H9 (cell line): ENCODE data around the gene ADSS1. TPM values are rescaled to one million over a fixed set of nuclear protein-coding genes. Genes with fewer than 3 reads are reported as not detected.

Experiments used
- DNase-seq: peaks from one replicate; pipeline ENCODE4 v3.0.0-alpha.2; 2017
- H2AFZ ChIP-seq: one replicate; pipeline ENCODE4 v1.6.1; 2013; ENCODE audit warnings: mild to moderate bottlenecking, low read length, control low read depth, moderate library complexity
- H2AK5ac ChIP-seq: 2 replicates; pipeline ENCODE4 v1.6.1; 2013; ENCODE audit warnings: low read length, control low read depth, mixed read lengths; ENCODE audit not compliant: insufficient read length
- H2BK120ac ChIP-seq: one replicate; pipeline ENCODE4 v1.6.1; 2013; ENCODE audit warnings: low read depth, mild to moderate bottlenecking, low read length, control low read depth, inconsistent platforms; ENCODE audit not compliant: poor library complexity, severe bottlenecking
- H2BK12ac ChIP-seq: 2 replicates; pipeline ENCODE4 v1.6.1; 2013; ENCODE audit warnings: low read length, control low read depth, mixed read lengths, low read depth; ENCODE audit not compliant: insufficient read length
- H2BK15ac ChIP-seq: 2 replicates; pipeline ENCODE4 v1.6.1; 2013; ENCODE audit warnings: low read depth, low read length, control low read depth
- H2BK20ac ChIP-seq: one replicate; pipeline ENCODE4 v1.6.1; 2013; ENCODE audit warnings: low read depth, mild to moderate bottlenecking, low read length, control low read depth, inconsistent platforms; ENCODE audit not compliant: poor library complexity, severe bottlenecking
- H2BK5ac ChIP-seq: 2 replicates; pipeline ENCODE4 v1.6.1; 2013; ENCODE audit warnings: low read length, control low read depth, mixed read lengths; ENCODE audit not compliant: insufficient read length
- H3K14ac ChIP-seq: 2 replicates; pipeline ENCODE4 v1.6.1; 2013; ENCODE audit warnings: low read length, control low read depth; ENCODE audit not compliant: insufficient read depth
- H3K18ac ChIP-seq: 2 replicates; pipeline ENCODE4 v1.6.1; 2013; ENCODE audit warnings: low read depth, mild to moderate bottlenecking, mixed read lengths, low read length, control low read depth; ENCODE audit not compliant: insufficient read length
- H3K23ac ChIP-seq: 2 replicates; pipeline ENCODE4 v1.6.1; 2013; ENCODE audit warnings: low read length, control low read depth, mixed read lengths, low read depth; ENCODE audit not compliant: insufficient read length
- H3K23me2 ChIP-seq: 2 replicates; pipeline ENCODE4 v1.6.1; 2013; ENCODE audit warnings: low read depth, mild to moderate bottlenecking, mixed read lengths, low read length, control low read depth; ENCODE audit not compliant: insufficient read length, poor library complexity, severe bottlenecking
- H3K27ac ChIP-seq: 2 replicates; pipeline ENCODE4 v1.5.1; 2013; ENCODE audit warnings: low read length, control low read depth, mixed read lengths, low read depth; ENCODE audit not compliant: insufficient read length
- H3K27me3 ChIP-seq: 2 replicates; pipeline ENCODE4 v1.6.1; 2013; ENCODE audit warnings: low read length, control low read depth, inconsistent platforms; ENCODE audit not compliant: insufficient read depth
- H3K4ac ChIP-seq: 2 replicates; pipeline ENCODE4 v1.6.1; 2013; ENCODE audit warnings: low read depth, mild to moderate bottlenecking, control low read depth, inconsistent platforms, low read length, moderate library complexity
- H3K4me1 ChIP-seq: 2 replicates; pipeline ENCODE4 v1.6.1; 2013; ENCODE audit warnings: low read length, control low read depth, inconsistent platforms; ENCODE audit not compliant: insufficient read depth
- H3K4me2 ChIP-seq: 2 replicates; pipeline ENCODE4 v1.6.1; 2013; ENCODE audit warnings: low read length, control low read depth, mixed read lengths; ENCODE audit not compliant: insufficient read length, insufficient read depth
- H3K56ac ChIP-seq: 2 replicates; pipeline ENCODE4 v1.6.1; 2013; ENCODE audit warnings: low read depth, mild to moderate bottlenecking, mixed read lengths, low read length, control low read depth; ENCODE audit not compliant: insufficient read length
- H3K79me1 ChIP-seq: 2 replicates; pipeline ENCODE4 v1.6.1; 2013; ENCODE audit warnings: low read depth, mild to moderate bottlenecking, moderate library complexity, low read length, control low read depth, inconsistent platforms; ENCODE audit not compliant: insufficient read depth, poor library complexity, severe bottlenecking
- H3K79me2 ChIP-seq: 2 replicates; pipeline ENCODE4 v1.6.1; 2013; ENCODE audit warnings: low read length, control low read depth, inconsistent platforms; ENCODE audit not compliant: insufficient read depth
- H3K9ac ChIP-seq: 2 replicates; pipeline ENCODE4 v1.6.1; 2013; ENCODE audit warnings: low read length, control low read depth, mixed read lengths; ENCODE audit not compliant: insufficient read length; ENCODE audit errors: extremely low read depth
- H3K9me3 ChIP-seq: one replicate; pipeline ENCODE4 v1.6.1; 2013; ENCODE audit warnings: low read depth, low read length, inconsistent platforms; ENCODE audit not compliant: control insufficient read depth
- H3T11ph ChIP-seq: one replicate; pipeline ENCODE4 v1.6.1; 2013; ENCODE audit warnings: mild to moderate bottlenecking, low read length, control low read depth, inconsistent platforms
- H4K20me1 ChIP-seq: one replicate; pipeline ENCODE4 v1.6.1; 2013; ENCODE audit not compliant: control insufficient read depth, insufficient read length, insufficient read depth
- H4K5ac ChIP-seq: 2 replicates; pipeline ENCODE4 v1.6.1; 2013; ENCODE audit warnings: low read depth, mild to moderate bottlenecking, mixed read lengths, low read length, control low read depth; ENCODE audit not compliant: insufficient read length
- H4K8ac ChIP-seq: replicated peaks from 2 replicates; pipeline ENCODE4 v1.6.1; 2013; ENCODE audit warnings: low read length, control low read depth, mixed read lengths, low read depth; ENCODE audit not compliant: insufficient read length
- H4K91ac ChIP-seq: 2 replicates; pipeline ENCODE4 v1.6.1; 2013; ENCODE audit warnings: low read depth, mild to moderate bottlenecking, moderate library complexity, mixed read lengths, low read length, control low read depth; ENCODE audit not compliant: insufficient read length
- H3K27ac Mint-ChIP-seq, 3 experiments: 2 replicates in 2 of 3; 3 replicates in 1 of 3; pipeline ENCODE4 v1.8.0; 2020 to 2021; ENCODE audit warnings: mixed read lengths in 3 of 3, mild to moderate bottlenecking in 1 of 3, moderate library complexity in 1 of 3
- H3K27me3 Mint-ChIP-seq: 2 replicates; pipeline ENCODE4 v1.8.0; 2021; ENCODE audit warnings: low read depth, mild to moderate bottlenecking, moderate library complexity, mixed read lengths
- H3K36me3 Mint-ChIP-seq, 3 experiments: 2 replicates in 2 of 3; 3 replicates in 1 of 3; pipeline ENCODE4 v1.8.0; 2020 to 2021; ENCODE audit warnings: low read depth in 3 of 3, mixed read lengths in 3 of 3; ENCODE audit not compliant: insufficient read depth in 1 of 3
- H3K4me1 Mint-ChIP-seq, 2 experiments: 2 replicates each; pipeline ENCODE4 v1.8.0; 2020; ENCODE audit warnings: mixed read lengths in 2 of 2
- H3K4me3 Mint-ChIP-seq, 2 experiments: 2 replicates in 1 of 2; 3 replicates in 1 of 2; pipeline ENCODE4 v1.8.0; 2020 to 2021; ENCODE audit warnings: mild to moderate bottlenecking in 2 of 2, mixed read lengths in 2 of 2, moderate library complexity in 1 of 2
- H3K9me3 Mint-ChIP-seq, 2 experiments: 2 replicates in 1 of 2; 3 replicates in 1 of 2; pipeline ENCODE4 v1.8.0; 2020; ENCODE audit warnings: mild to moderate bottlenecking in 2 of 2, mixed read lengths in 2 of 2, moderate library complexity in 1 of 2
- WGBS: extraction: QIAGEN DNeasy Blood & Tissue Kit; methylation state at CpG from one replicate; pipeline ENCODE4 v1.1.7; 2013; ENCODE audit warnings: missing lambda C conversion rate, low lambda C conversion rate, mixed read lengths; ENCODE audit not compliant: insufficient read length; ENCODE audit errors: extremely low coverage; 5-methylcytosine and 5-hydroxymethylcytosine counted together
- microRNA-seq: library from miRNA; unstranded; fragments of <30 nt; microRNA quantifications from one replicate; pipeline ENCODE4, GENCODE V29; 2020; ENCODE audit warnings: borderline microRNAs expressed
- total RNA-seq: library from RNA; stranded (reverse); gene quantifications from 2 replicates; pipeline ENCODE4 v1.2.1, GENCODE V29; 2021
- TF ChIP-seq, protein P1 (sequence below): fragments of 200-600 bp; sonication (generic); conservative IDR thresholded peaks from 3 replicates; pipeline ENCODE4 v1.8.0; 2021; ENCODE audit warnings: antibody characterized with exemption, mild to moderate bottlenecking

The ADSS1 gene
- total RNA-seq, 1 experiment from 2014 or later: 8.5 TPM

DNA sequence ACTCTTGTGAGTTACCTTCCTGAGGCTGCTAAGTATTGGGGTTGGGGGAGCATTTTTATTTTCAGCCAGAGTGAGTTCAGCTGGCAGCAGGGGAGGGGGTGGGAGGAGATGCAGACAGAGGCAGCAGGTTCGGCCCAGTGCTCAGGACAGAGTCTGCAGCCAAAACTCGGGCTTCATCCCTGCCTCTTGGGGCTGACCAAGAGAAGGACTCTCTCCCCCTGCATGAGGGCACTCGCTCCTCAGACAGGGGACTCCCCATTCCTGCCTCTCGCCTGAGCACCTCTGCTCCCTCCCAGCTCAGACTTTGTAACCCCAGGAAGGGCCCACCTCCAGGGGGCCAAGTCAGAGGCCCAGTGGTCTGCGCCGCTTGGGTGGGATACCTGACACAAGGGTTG, 72.7 kb downstream of the ADSS1 start:
- H3K9ac ChIP-seq: no peak overlapping the region
- no peak overlapping the region for H2BK15ac ChIP-seq
- H3K27me3 ChIP-seq: peaks cover 13% of the 10 kb centered on the region; the same call in 1 of the 2 replicates
- H3K4me2 ChIP-seq: no peak overlapping the region
- H2AFZ ChIP-seq: no peak overlapping the region
- Mint-ChIP-seq H3K9me3 (no peaks in the 10 kb centered on the region; a peak in 1 of 5 replicates), H3K27ac (no peak overlapping the region), H3K4me3 (peak overlapping the region; percentile 65 to 79), H3K27me3 (peaks cover 49% of the 10 kb centered on the region), H3K36me3 (peaks cover under 1 to 2% (median 1%) of the 10 kb centered on the region in 3 experiments; a peak in 4 of 7 replicates), H3K4me1 (peaks cover 36 to 60% of the 10 kb centered on the region in 2 experiments)
- H2BK12ac ChIP-seq: no peak overlapping the region
- WGBS: no CpG with 5 or more reads among the region's 6 CpGs
- no peak overlapping the region for H3K18ac ChIP-seq
- H3K4ac ChIP-seq: no peak overlapping the region
- H3K4me1 ChIP-seq: peaks cover 6% of the 10 kb centered on the region; the same call in 1 of the 2 replicates
- no peak overlapping the region for H3K27ac ChIP-seq
- H3K56ac ChIP-seq: no peak overlapping the region
- H3T11ph ChIP-seq: no peak overlapping the region
- TF ChIP-seq, protein P1, sequence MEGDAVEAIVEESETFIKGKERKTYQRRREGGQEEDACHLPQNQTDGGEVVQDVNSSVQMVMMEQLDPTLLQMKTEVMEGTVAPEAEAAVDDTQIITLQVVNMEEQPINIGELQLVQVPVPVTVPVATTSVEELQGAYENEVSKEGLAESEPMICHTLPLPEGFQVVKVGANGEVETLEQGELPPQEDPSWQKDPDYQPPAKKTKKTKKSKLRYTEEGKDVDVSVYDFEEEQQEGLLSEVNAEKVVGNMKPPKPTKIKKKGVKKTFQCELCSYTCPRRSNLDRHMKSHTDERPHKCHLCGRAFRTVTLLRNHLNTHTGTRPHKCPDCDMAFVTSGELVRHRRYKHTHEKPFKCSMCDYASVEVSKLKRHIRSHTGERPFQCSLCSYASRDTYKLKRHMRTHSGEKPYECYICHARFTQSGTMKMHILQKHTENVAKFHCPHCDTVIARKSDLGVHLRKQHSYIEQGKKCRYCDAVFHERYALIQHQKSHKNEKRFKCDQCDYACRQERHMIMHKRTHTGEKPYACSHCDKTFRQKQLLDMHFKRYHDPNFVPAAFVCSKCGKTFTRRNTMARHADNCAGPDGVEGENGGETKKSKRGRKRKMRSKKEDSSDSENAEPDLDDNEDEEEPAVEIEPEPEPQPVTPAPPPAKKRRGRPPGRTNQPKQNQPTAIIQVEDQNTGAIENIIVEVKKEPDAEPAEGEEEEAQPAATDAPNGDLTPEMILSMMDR: no peak
- no peaks in the 10 kb centered on the region for H3K9me3 ChIP-seq
- DNase-seq: no peak
- no peak overlapping the region for H2AK5ac ChIP-seq
- no peak overlapping the region for H3K14ac ChIP-seq
- H3K23ac ChIP-seq: no peak overlapping the region
- H4K8ac ChIP-seq: no peak overlapping the region
- peaks cover 3% of the 10 kb centered on the region for H3K79me1 ChIP-seq
- H4K20me1 ChIP-seq: no peaks in the 10 kb centered on the region
- no peaks in the 10 kb centered on the region; the same call in 1 of the 2 replicates for H3K79me2 ChIP-seq
- H4K91ac ChIP-seq: no peak overlapping the region
- H2BK5ac ChIP-seq: no peak overlapping the region
- peaks cover 21% of the 10 kb centered on the region for H3K23me2 ChIP-seq
- H2BK120ac ChIP-seq: no peak overlapping the region
- no peak overlapping the region for H2BK20ac ChIP-seq
- H4K5ac ChIP-seq: no peak overlapping the region

Small RNA genes lying within 50 kb of the gene (microRNA-seq; reads per million reads assigned to microRNA genes)
- gene MIR4710: not detected

Other genes with a start within 250 kb of the ADSS1 start
- gene C14orf180, start 144.5 kb upstream of the ADSS1 start, total RNA-seq: not detected in 2 replicates
- gene TMEM179, start 119.5 kb upstream of the ADSS1 start, total RNA-seq: 11.1 and 11.4 TPM in 2 replicates
- gene INF2, start 34.6 kb upstream of the ADSS1 start, total RNA-seq: 58.3 and 59.1 TPM in 2 replicates
- 125 and 128 TPM in 2 replicates for gene SIVA1, start 28.9 kb downstream of the ADSS1 start, total RNA-seq
- gene AKT1, start 71.5 kb downstream of the ADSS1 start, total RNA-seq: 95.1 and 101 TPM in 2 replicates
- 5.9 and 6.1 TPM in 2 replicates for gene ZBTB42, start 76.9 kb downstream of the ADSS1 start, total RNA-seq
- 28.5 and 28.8 TPM in 2 replicates for gene CEP170B, start 141.0 kb downstream of the ADSS1 start, total RNA-seq
- not detected in 2 replicates for gene PLD4, start 200.7 kb downstream of the ADSS1 start, total RNA-seq